Measurements from ENCODE around the gene ANXA2.
A peak's percentile ranks its signal among the peaks of the same experiment; 100 is the strongest.
"Not testable (repeated sequence)": the region's sequence is repeated elsewhere in the genome, so short reads cannot be mapped to it uniquely, and the experiment has no call there.

ANXA2 gene

GRCh38 chr15:60408463-60408981 lies 10.7 kb upstream of the ANXA2 start:
- no peak for DNase-seq

GRCh38 chr15:60407415-60407805 lies 9.6 kb upstream of the ANXA2 start:
- no peak for DNase-seq

DNA sequence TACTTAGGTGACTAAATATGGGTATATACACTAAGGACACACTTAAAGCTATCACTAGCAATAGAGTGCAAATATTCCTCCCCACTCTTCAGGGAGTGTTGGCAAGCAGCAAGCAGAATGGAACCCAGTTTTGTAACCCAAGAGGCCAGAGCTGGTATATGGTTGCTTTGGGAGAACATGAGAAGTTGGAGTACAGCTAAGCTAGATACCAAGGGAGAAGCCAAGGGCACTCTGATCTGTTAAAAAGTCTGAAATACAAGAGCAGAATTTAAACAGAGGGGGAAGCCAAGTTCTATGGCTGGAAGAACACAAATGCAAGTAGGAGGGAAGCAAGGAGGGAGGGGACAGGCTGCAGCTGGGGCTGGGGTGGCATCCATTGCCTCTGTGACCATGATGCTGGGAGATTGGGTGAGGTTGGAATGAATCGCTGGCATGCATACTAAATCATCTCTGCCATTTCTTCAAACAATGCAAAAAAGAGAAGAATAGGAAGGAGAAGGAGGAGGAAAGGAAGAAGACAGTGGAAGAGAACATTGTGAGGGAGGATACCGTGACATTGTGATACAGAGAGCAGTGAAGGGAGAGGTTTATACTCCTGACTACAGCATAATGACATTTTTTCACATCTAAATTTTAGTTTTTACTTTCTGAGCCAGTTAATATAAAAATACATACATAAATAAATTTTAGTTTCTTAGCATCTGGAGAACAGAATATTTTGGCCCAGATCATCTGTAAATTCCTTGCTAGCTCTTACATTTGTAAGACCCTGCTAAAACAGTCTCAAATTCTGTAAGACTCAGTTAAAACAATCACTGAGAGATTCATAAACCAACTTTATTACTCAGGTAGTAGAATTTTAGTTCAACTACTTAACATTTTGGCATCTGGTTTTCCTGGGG lies 9.0 kb upstream of the ANXA2 start:
- no peak for DNase-seq

DNA sequence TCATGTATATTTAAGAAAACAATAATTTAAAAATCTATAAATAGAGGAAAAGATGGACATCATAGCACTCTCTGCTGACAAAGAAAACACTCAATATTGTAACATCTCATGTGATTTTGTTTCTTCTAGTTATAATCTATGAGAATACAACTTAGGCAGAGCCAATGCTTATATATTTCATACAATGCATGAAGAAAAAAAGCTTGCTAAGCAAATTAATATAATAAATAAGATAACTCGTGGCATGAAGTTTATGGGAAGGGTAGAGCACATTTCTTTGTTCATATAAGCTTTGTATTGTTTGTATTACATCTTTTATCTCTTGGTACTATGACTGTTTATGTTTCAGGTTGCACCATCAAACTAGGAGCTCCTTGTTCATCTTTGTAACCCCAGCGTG lies 7.6 kb upstream of the ANXA2 start:
- no peak for DNase-seq

DNA sequence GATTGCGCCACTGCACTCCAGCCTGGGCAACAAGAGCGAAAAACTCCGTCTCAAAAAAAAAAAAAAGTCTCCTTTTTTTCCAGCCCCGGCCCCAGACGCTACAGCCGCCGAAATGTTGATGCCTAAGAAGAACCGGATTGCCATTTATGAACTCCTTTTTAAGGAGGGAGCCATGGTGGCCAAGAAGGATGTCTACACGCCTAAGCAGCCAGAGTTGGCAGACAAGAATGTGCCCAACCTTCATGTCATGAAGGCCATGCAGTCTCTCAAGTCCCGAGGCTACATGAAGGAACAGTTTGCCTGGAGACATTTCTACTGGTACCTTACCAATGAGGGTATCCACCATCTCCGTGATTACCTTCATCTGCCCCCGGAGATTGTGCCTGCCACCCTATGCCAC lies 6.6 kb upstream of the ANXA2 start:
- DNase-seq = not testable (repeated sequence)

- DNase-seq = no peak
Measured at GRCh38 chr15:60400944-60401343, 3.2 kb upstream of the ANXA2 start.

GRCh38 chr15:60399931-60400330 lies 2.1 kb upstream of the ANXA2 start:
- no peak for DNase-seq

GRCh38 chr15:60399246-60399915 lies 1.6 kb upstream of the ANXA2 start:
- DNase-seq = no peak

GRCh38 chr15:60396958-60397771 lies 621 bp downstream of the ANXA2 start:
- peak; percentile 85 for DNase-seq

- no peak for DNase-seq
Measured at GRCh38 chr15:60396560-60396957, 1.2 kb downstream of the ANXA2 start.

DNA sequence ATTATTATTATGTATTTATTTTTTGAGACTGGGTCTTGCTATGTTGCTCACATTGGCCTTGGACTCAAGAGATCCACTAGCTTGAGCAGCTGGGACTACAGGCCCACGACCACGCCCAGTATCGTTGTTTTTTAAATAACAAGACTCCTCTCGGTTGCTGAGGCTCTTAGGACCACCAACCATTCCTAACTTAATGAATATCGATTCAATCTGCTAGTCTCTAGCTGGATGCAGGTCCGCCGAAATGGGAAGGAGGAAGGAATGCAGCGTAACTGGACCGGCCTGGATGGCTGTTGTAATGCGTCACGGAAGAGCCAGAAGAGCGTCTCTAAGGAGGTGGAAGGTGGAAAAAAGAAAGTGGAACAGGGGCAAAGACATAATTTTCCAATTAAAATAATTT lies 1.7 kb downstream of the ANXA2 start:
- DNase-seq = no peak

DNA sequence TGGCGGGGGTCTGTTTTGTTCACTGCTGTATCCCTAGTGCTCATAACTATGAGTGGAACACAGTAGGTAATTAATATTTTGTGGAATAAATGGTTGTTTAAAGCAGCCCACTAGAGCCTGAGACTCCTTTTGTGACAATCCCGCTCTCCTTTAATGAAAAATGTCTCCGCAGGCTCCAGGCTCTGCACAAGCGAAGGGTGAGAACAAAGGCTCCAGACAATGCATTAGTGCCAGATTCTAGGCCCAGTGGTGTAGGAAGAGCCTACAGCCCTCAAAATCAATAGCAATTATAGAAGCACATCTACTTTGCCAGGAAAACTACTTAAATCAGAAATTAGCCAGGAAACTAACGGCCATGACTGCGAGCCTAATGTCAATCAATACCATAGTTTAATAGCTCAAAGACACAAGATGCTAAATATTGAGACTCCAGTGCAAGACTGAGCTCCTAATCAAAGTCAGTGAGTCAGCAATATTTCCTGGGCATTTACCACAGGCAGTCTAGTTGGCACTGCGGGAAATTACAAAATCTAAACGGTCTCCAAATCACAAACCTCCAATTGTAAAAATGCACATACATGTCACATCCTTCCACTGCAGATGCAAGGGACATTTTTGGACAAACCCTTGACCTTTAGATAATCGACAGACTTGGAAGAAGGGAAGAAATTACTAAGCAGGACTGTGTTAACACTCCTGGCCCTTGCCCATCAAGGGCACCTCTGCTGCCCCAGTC lies 2.3 kb downstream of the ANXA2 start:
- DNase-seq = no peak

GRCh38 chr15:60394689-60395097 lies 3.1 kb downstream of the ANXA2 start:
- no peak for DNase-seq

DNA sequence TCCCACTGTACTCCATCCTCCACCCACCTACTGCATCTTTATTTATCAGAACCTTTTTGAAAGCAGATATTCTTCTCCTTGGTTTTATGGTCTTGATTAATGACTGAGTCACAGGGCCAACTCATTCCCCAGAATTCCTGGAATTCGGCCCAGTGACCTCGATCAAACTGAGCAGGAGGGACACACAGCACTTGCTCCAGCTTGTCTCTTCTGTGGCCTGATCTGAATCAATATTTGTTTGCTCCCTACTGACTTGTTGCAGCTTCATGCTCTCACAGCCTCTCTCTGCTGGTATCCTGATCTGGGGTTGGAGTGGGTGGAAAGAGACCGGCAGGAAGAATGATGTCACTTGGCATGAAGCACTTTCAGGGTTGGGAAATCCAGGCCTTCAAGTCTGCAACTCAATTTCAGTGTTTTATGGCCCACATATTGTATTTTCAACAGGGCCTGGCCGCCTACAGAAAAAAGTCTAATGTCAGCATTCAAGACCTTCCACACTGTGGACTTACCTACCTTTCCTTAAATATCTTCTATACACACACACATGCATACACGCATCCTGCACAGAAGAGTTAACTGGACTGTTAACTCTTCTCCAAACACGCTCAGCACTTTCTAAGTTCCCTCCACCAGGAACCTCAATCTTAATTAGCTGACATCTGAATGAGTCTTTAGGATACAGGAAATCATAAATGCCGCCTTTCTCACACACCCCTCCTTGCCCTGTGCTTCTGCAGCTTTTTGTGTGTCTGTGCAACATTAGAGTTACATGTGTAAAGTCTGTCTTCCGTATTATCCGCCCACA lies 4.6 kb downstream of the ANXA2 start:
- no peak for DNase-seq

- peak; percentile 72 for DNase-seq
Measured at GRCh38 chr15:60392601-60392985, 5.2 kb downstream of the ANXA2 start.

DNA sequence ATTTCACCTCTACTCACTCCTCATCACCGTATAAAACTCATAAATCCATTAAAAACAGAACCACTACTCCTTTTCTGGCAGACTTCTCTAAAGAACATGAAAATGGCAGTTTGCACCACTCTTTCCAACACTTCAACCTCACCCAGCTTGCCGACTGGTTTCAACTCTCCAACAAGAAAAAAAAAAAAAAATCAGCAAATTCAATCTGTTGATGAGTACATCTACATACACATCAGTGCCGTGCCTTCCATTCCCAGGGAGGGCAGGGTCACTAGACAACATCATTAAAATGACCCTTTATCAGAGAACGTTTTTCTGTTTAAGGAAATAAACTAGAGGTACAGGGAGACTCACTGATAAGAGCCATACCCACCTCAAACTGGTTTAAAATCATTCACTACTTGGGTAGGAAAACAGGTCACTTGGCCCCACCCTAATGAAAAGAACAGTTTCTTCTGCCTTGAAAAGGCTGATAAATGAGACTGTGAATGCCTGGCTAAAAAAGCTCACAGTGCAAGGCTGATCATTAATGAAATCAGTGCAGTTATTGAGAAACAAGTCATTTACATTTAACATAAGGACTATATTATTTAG lies 6.0 kb downstream of the ANXA2 start:
- no peak for DNase-seq

GRCh38 chr15:60390871-60391501 lies 6.8 kb downstream of the ANXA2 start:
- no peak for DNase-seq

DNA sequence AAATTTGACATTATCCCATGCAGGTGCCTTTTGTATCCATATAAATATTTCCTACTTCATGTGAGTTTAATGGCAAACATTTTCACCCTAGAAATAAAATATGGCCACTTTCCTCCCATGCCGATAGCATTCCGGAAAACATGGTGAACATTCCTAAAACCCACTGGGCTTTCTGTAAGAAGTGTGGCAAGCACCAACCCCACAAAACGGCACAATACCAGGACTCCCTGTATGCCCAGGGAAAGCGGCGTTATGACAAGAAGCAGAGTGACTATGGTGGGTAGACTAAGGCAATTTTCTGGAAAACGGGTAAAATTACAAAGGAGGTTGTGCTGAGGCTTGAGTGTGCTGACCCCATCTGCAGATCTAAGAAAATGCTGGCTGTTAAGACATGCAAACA lies 7.6 kb downstream of the ANXA2 start:
- no peak for DNase-seq

- peak; percentile 75 for DNase-seq
Measured at GRCh38 chr15:60389261-60390077, 8.3 kb downstream of the ANXA2 start.

DNA sequence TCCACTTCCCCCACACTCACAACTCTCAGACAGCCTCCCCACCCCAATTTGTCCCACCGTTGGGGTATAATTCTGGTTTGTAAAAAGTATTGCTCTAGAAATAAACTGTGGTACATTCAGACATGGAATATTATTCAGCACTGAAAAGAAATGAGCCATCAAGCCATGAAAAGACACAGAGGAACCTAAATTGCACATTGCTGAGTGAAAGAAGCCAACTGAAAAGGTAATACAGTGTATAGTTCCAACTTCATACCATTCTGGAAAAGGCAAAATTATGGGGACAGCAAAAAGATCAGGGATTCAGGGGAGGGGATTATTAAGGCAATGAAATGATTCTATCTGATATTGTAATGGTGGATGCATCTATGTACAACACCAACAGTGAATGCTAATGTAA lies 10.5 kb downstream of the ANXA2 start:
- no peak for DNase-seq
